ENCODE results near the gene TSBP1. TPM values are rescaled to one million over a fixed set of nuclear protein-coding genes. Genes with fewer than 3 reads are reported as not detected.
"Not testable (repeated sequence)": the region's sequence is repeated elsewhere in the genome, so short reads cannot be mapped to it uniquely, and the experiment has no call there.

TSBP1 gene
- total RNA-seq, 1 donor: not detected

- DNase-seq (ENCODE audit: low read depth in 2 of 3, low spot score in 2 of 3): no peak
These were observed 7.8 kb upstream of the TSBP1 start for GRCh38 chr6:32379545-32379944.

- DNase-seq (ENCODE audit: low read depth in 2 of 3, low spot score in 2 of 3): no peak
These were observed 4.2 kb upstream of the TSBP1 start for GRCh38 chr6:32375739-32376529.

- DNase-seq (ENCODE audit: low read depth in 2 of 3, low spot score in 2 of 3): no peak
These were observed 474 bp downstream of the TSBP1 start for GRCh38 chr6:32371229-32371628.

- DNase-seq (ENCODE audit: low read depth in 2 of 3, low spot score in 2 of 3): no peak
These were observed 1.2 kb downstream of the TSBP1 start for GRCh38 chr6:32370505-32370904.

- DNase-seq (ENCODE audit: low read depth in 2 of 3, low spot score in 2 of 3): no peak
These were observed 2.0 kb downstream of the TSBP1 start for GRCh38 chr6:32369660-32370059.

GRCh38 chr6:32367644-32368043 is 4.1 kb downstream of the TSBP1 start:
- no peak for DNase-seq (ENCODE audit: low read depth in 2 of 3, low spot score in 2 of 3)

- not testable (repeated sequence) for DNase-seq (ENCODE audit: low read depth in 2 of 3, low spot score in 2 of 3)
These were observed 12.5 kb downstream of the TSBP1 start for GRCh38 chr6:32359225-32359624.

GRCh38 chr6:32358548-32358947 is 13.2 kb downstream of the TSBP1 start:
- not testable (repeated sequence) for DNase-seq (ENCODE audit: low read depth in 2 of 3, low spot score in 2 of 3)

GRCh38 chr6:32355018-32355417 is 16.7 kb downstream of the TSBP1 start:
- DNase-seq (ENCODE audit: low read depth in 2 of 3, low spot score in 2 of 3): no peak

- DNase-seq (ENCODE audit: low read depth in 2 of 3, low spot score in 2 of 3): no peak
These were observed 18.4 kb downstream of the TSBP1 start for GRCh38 chr6:32353348-32353747.

GRCh38 chr6:32340242-32340641 is 31.5 kb downstream of the TSBP1 start:
- DNase-seq (ENCODE audit: low read depth in 2 of 3, low spot score in 2 of 3): no peak

GRCh38 chr6:32337186-32337805 is 34.4 kb downstream of the TSBP1 start:
- DNase-seq (ENCODE audit: low read depth in 2 of 3, low spot score in 2 of 3): no peak

- DNase-seq (ENCODE audit: low read depth in 2 of 3, low spot score in 2 of 3): no peak
These were observed 39.3 kb downstream of the TSBP1 start for GRCh38 chr6:32332433-32332832.

- DNase-seq (ENCODE audit: low read depth in 2 of 3, low spot score in 2 of 3): no peak
These were observed 42.6 kb downstream of the TSBP1 start for GRCh38 chr6:32329141-32329540.

GRCh38 chr6:32327103-32327502 is 44.6 kb downstream of the TSBP1 start:
- DNase-seq (ENCODE audit: low read depth in 2 of 3, low spot score in 2 of 3): peak in 2 of 3 donors; percentile 8 to 56

- no peak for DNase-seq (ENCODE audit: low read depth in 2 of 3, low spot score in 2 of 3)
These were observed 53.2 kb downstream of the TSBP1 start for GRCh38 chr6:32318501-32318900.

GRCh38 chr6:32317541-32317940 is 54.2 kb downstream of the TSBP1 start:
- peak in 2 of 3 donors; percentile 3 to 40 for DNase-seq (ENCODE audit: low read depth in 2 of 3, low spot score in 2 of 3)

- DNase-seq (ENCODE audit: low read depth in 2 of 3, low spot score in 2 of 3): no peak
These were observed 57.7 kb downstream of the TSBP1 start for GRCh38 chr6:32313964-32314363.

- DNase-seq (ENCODE audit: low read depth in 2 of 3, low spot score in 2 of 3): no peak
These were observed 72.9 kb downstream of the TSBP1 start for GRCh38 chr6:32298632-32299336.

GRCh38 chr6:32294980-32295379 is 76.7 kb downstream of the TSBP1 start:
- DNase-seq (ENCODE audit: low read depth in 2 of 3, low spot score in 2 of 3): not testable (repeated sequence)

- DNase-seq (ENCODE audit: low read depth in 2 of 3, low spot score in 2 of 3): no peak
These were observed 77.1 kb downstream of the TSBP1 start for GRCh38 chr6:32294566-32294965.

GRCh38 chr6:32293695-32294094 is 78.0 kb downstream of the TSBP1 start:
- DNase-seq (ENCODE audit: low read depth in 2 of 3, low spot score in 2 of 3): no peak

Data from hematopoietic multipotent progenitor cell (in vitro differentiated cells).